GM19239 (cell line): Measurements from ENCODE around the gene PPP4C.
"Not testable (repeated sequence)": the region's sequence is repeated elsewhere in the genome, so short reads cannot be mapped to it uniquely, and the experiment has no call there.

Experiments used
- DNase-seq: peaks from one replicate; pipeline ENCODE4 v3.0.0; 2011; ENCODE audit warnings: low spot score; ENCODE audit not compliant: insufficient read length
- FAIRE-seq: peaks from 2 replicates; lab custom pipeline; 2011; peaks lifted over from hg19 to GRCh38; lab: Jason Lieb, UNC

PPP4C gene

DNA sequence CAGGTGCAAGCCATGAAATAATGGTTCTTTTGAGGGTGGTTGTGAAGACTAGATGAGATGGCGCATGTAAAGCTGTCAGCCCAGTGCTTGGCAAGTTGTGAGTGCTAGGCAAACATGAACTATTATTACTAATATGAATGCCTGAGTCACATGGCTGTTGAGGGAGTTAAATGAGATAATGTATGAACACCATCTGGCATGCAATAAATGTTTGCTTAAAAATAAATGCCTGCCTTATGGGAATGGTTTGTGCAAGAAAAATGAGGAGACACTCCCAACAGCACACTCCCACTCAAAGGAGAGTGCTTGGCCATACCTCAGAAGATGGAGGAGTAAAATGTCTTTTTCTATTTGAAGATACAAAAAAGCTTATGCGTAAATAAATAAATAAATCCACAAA, 43.6 kb downstream of the PPP4C start:
- DNase-seq = no peak
- no peak for FAIRE-seq

GRCh38 chr16:30120340-30121105, 44.7 kb downstream of the PPP4C start:
- FAIRE-seq (no peak), DNase-seq (no peak)

DNA sequence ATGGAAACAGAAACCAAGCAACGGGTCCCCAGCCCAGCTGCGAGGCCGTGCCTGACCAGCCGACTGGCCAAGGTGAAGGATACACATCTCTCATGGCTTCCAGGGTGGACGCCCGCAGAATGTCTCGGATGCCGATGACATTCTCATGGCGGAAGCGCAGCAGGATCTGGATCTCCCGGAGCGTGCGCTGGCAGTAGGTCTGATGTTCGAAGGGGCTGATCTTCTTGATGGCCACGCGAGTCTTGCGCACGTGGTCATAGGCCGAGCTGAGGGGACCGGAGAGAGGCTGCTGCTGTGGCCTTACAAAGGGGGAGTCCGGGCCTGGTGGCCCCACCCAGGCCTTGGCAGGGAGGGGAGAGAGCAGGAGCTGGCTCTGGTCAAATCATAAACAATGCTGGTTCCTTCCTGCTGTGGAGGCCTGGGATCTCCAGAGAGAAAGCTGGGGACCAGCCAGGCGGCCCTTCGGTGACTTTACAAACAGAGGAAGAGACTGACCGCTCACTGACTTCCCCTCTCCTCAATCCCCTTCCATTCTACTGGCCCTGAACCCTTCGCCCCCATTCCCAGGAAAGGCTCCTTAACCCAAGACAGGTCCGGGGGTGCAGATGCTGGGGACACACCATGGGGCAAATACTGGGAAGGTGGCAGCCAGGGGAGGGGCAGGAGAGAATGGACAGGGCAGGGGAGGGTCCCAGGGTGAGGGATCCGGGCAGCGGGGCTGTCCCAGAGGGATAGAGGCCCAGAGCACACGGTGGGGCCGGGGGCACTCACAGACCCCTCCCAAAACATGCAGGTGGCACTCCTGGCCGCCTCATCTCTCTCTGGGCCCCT, 46.2 kb downstream of the PPP4C start:
- DNase-seq = no peak
- no peak for FAIRE-seq

- FAIRE-seq = no peak
- no peak for DNase-seq
Measured at GRCh38 chr16:30122604-30123160, 46.9 kb downstream of the PPP4C start.

GRCh38 chr16:30124985-30125379, 49.2 kb downstream of the PPP4C start:
- FAIRE-seq = no peak
- no peak for DNase-seq

DNA sequence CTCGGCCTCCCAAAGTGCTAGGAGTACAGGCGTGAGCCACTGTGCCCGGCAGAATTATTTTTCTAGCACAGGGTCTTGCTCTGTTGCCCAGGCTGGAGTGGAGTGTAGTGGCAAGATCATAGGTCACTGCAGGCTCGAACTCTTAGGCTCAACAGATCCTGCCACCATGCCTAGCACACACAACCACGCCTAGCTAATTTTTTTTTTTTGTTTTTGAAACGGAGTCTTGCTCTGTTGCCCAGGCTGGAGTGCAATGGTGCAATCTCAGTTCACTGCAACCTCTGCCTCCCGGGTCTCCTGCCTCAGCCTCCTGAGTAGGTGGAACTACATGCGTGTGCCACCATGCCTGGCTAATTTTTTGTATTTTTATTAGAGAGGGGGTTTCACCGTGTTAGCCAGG, 49.9 kb downstream of the PPP4C start:
- DNase-seq, FAIRE-seq: not testable (repeated sequence)

- no peak for DNase-seq
- no peak for FAIRE-seq
Measured at GRCh38 chr16:30127993-30128392, 52.2 kb downstream of the PPP4C start.

- DNase-seq (no peak), FAIRE-seq (no peak)
Measured at GRCh38 chr16:30131869-30132475, 56.2 kb downstream of the PPP4C start.

DNA sequence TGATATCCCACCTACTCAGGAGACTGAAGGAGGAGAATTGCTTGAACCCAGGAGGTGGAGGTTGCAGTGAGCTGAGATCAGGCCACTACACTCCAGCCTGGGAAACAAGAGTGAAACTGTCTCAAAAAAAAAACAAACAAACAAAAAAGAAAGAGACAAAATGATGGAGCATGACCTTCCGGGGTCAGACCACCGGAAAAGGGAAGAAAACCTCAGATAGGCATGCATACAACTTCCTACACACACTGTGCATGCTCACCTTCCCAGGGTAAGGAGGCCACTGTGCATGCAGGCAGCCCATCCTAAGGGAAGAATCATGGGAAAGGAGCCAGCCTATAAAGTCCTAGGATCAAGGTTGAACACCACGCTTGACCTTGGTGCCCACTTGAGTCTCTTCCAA, 56.8 kb downstream of the PPP4C start:
- no peak for FAIRE-seq

More for the DNA sequence above, 56.8 kb downstream of the PPP4C start:
- DNase-seq = no peak
